ENCODE data around the gene S100B. TPM values are rescaled to one million over a fixed set of nuclear protein-coding genes. Genes with fewer than 3 reads are reported as not detected.

Gene S100B
- total and polyA plus RNA-seq, 2 of the 8 experiments (the other 6 are each of a cell fraction or from before 2014, with no cell fraction given) = 0.36 to 0.69 TPM

GRCh38 chr21:46570631-46571030, 34.3 kb downstream of the S100B start:
- Histone ChIP-seq H3K79me2 (ENCODE audit: control insufficient read depth in 1 of 2, insufficient read depth in 2 of 2, low read length in 2 of 2) (no peaks in the 10 kb centered on the region), H2BK120ac (replicated peaks; ENCODE audit: low read depth, low read length) (no peak overlapping the region), H3K9ac (replicated peaks in 1 of 4; ENCODE audit: extremely low read depth in 1 of 4, low read depth in 3 of 4, low read length in 3 of 4) (no peak overlapping the region), H3K4me1 (replicated peaks in 1 of 4; ENCODE audit: control insufficient read depth in 3 of 4, insufficient read depth in 4 of 4, low read length in 3 of 4) (no peaks in the 10 kb centered on the region), H2BK20ac (ENCODE audit: low read length) (no peak overlapping the region), H2AFZ (ENCODE audit: low read length) (no peak overlapping the region), H3K79me1 (ENCODE audit: low read depth, low read length) (no peaks in the 10 kb centered on the region), H4K91ac (replicated peaks; ENCODE audit: insufficient read length, low read length) (no peak overlapping the region), H4K5ac (ENCODE audit: insufficient read length, low read depth, low read length) (no peak overlapping the region), H3K9me3 (ENCODE audit: insufficient read depth in 2 of 2, low read depth in 1 of 2, low read length in 1 of 2) (no peaks in the 10 kb centered on the region), H2BK5ac (ENCODE audit: low read depth, low read length) (no peak overlapping the region), H3K36me3 (ENCODE audit: control insufficient read depth in 2 of 4, insufficient read depth in 4 of 4, low read length in 3 of 4) (peaks cover 4 to 19% (median 12%) of the 10 kb centered on the region in 4 experiments; a peak in 5 of 8 replicates), H3K4me3 (ENCODE audit: extremely low read depth in 1 of 4, insufficient read depth in 2 of 4, low read depth in 3 of 4, low read length in 4 of 4) (no peak overlapping the region), H3K23me2 (ENCODE audit: low read depth, low read length) (no peaks in the 10 kb centered on the region), H3K27me3 (replicated peaks in 1 of 4; ENCODE audit: control insufficient read depth in 3 of 4, extremely low read depth in 1 of 4, insufficient read depth in 3 of 4, low read length in 3 of 4) (no peaks in the 10 kb centered on the region), H3K4ac (replicated peaks; ENCODE audit: insufficient read length, low read depth, low read length) (no peak overlapping the region), H2AK5ac (ENCODE audit: low read depth, low read length) (no peak overlapping the region), H3K14ac (ENCODE audit: insufficient read length) (no peak overlapping the region), H3K18ac (ENCODE audit: extremely low read depth, low read length) (no peak overlapping the region), H2BK15ac (ENCODE audit: low read length) (no peak overlapping the region), H2BK12ac (ENCODE audit: low read depth, low read length) (no peak overlapping the region), H3K56ac (replicated peaks; ENCODE audit: insufficient read length, low read depth, low read length) (no peak overlapping the region), H4K20me1 (replicated peaks in 1 of 2; ENCODE audit: control insufficient read depth in 1 of 2, insufficient read depth in 2 of 2, low read length in 2 of 2) (peaks cover 0 to 1% of the 10 kb centered on the region in 2 experiments), H4K8ac (ENCODE audit: extremely low read depth, insufficient read depth, low read length) (no peak overlapping the region), H3K27ac (ENCODE audit: low read depth, low read length) (no peak overlapping the region), H3K23ac (ENCODE audit: insufficient read length) (no peak overlapping the region), H3K4me2 (ENCODE audit: insufficient read depth in 1 of 2, low read depth in 2 of 2, low read length in 2 of 2) (no peak overlapping the region)
- no peak for FAIRE-seq
- no peak for DNase-seq (ENCODE audit: low read depth in 1 of 2, low spot score in 2 of 2)
- ChIA-PET POLR2A (ENCODE audit: partially characterized antibody) (no interaction called here), CTCF (ENCODE audit: partially characterized antibody) (interaction anchor here (1.2 kb wide), 1 partner anchor 94 kb away, joined by 3 read pairs; no protein-coding TSS in a partner anchor)
- TF ChIP-seq CHD2 (IDR thresholded peaks at IDR 0.05; ENCODE audit: low read length) (no peak), TAF1 (IDR thresholded peaks at IDR 0.05; ENCODE audit: low read depth, low read length) (no peak)

All from H1 (cell line).